Activated CD8-positive, alpha-beta T cell treated with anti-CD3 and anti-CD28 coated beads for 36 hours (primary cell): ENCODE data around the gene KRTAP5-6. TPM values are rescaled to one million over a fixed set of nuclear protein-coding genes. Genes with fewer than 3 reads are reported as not detected.
"Not testable (repeated sequence)": the region's sequence is repeated elsewhere in the genome, so short reads cannot be mapped to it uniquely, and the experiment has no call there.

ENCODE experiments used
- ATAC-seq: fragments of 200-7000 bp; cut with Tn5 transposase; one replicate; pipeline ENCODE4 v1.10.0; 2021; ENCODE audit warnings: mild to moderate bottlenecking, moderate library complexity
- CTCF ChIA-PET: fragments of 350-600 bp; sonication (Branson Sonifier 250); formaldehyde crosslinking; loops from one replicate; lab custom pipeline; 2021; ENCODE audit warnings: antibody characterized with exemption; lab: Charles Lee
- POLR2A ChIA-PET: fragments of 350-600 bp; sonication (Branson Sonifier 250); formaldehyde crosslinking; loops from one replicate; lab custom pipeline; 2021; ENCODE audit warnings: antibody characterized with exemption; lab: Charles Lee
- DNase-seq: peaks from one replicate; pipeline ENCODE4 v3.0.0-alpha.2; 2020
- H3K27ac Mint-ChIP-seq: one replicate; pipeline ENCODE4 v1.8.0; 2021; ENCODE audit warnings: mild to moderate bottlenecking, mixed read lengths
- H3K27me3 Mint-ChIP-seq: one replicate; pipeline ENCODE4 v1.8.0; 2021; ENCODE audit warnings: mixed read lengths
- H3K36me3 Mint-ChIP-seq: one replicate; pipeline ENCODE4 v1.8.0; 2021; ENCODE audit warnings: low read depth, mixed read lengths
- H3K4me1 Mint-ChIP-seq: one replicate; pipeline ENCODE4 v1.8.0; 2021; ENCODE audit warnings: low read depth, mixed read lengths
- H3K4me3 Mint-ChIP-seq: one replicate; pipeline ENCODE4 v1.8.0; 2021; ENCODE audit warnings: mild to moderate bottlenecking, moderate library complexity, mixed read lengths
- H3K9me3 Mint-ChIP-seq: one replicate; pipeline ENCODE4 v1.8.0; 2021; ENCODE audit warnings: mixed read lengths
- intact Hi-C: fragments of 100-400 bp; cut with micrococcal nuclease; formaldehyde crosslinking; loops from one replicate; pipeline ENCODE4 v1.10.0; 2022
- total RNA-seq, 2 experiments: library from RNA; stranded (reverse); gene quantifications; one replicate each; pipeline ENCODE4 v1.2.3, GENCODE V29; 2021
- TF ChIP-seq, protein P1 (sequence below): fragments of 200-600 bp; IDR thresholded peaks from one replicate; pipeline ENCODE4 v1.8.0; 2022; ENCODE audit warnings: antibody characterized with exemption, mild to moderate bottlenecking

KRTAP5-6 gene
- total RNA-seq, 2 experiments from 2014 or later = not detected

DNA sequence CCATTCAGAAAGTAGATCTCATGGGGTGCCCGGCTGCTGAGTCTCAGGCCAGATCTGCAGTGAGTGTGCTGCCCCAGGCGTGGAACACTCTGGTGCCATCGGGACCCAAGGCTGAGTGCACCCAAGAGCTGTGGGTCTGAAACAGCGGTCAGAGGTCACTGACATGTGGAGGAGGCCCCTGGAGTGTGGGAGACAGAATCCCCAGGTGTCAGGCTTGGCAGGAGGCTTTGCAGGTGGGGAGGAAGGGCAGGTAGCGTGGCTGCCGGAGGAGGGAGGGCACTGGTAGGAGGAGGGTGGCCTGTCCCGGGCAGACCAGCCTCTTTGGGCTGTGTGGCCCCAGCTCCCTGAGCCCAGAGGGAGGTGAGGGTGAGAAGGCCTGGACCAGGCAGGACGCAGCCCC is 31.7 kb upstream of the KRTAP5-6 start:
- no peaks in the 10 kb centered on the region for H3K36me3 Mint-ChIP-seq
- DNase-seq (no peak), ATAC-seq (no peak)
- TF ChIP-seq, protein P1, sequence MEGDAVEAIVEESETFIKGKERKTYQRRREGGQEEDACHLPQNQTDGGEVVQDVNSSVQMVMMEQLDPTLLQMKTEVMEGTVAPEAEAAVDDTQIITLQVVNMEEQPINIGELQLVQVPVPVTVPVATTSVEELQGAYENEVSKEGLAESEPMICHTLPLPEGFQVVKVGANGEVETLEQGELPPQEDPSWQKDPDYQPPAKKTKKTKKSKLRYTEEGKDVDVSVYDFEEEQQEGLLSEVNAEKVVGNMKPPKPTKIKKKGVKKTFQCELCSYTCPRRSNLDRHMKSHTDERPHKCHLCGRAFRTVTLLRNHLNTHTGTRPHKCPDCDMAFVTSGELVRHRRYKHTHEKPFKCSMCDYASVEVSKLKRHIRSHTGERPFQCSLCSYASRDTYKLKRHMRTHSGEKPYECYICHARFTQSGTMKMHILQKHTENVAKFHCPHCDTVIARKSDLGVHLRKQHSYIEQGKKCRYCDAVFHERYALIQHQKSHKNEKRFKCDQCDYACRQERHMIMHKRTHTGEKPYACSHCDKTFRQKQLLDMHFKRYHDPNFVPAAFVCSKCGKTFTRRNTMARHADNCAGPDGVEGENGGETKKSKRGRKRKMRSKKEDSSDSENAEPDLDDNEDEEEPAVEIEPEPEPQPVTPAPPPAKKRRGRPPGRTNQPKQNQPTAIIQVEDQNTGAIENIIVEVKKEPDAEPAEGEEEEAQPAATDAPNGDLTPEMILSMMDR = no peak
- peaks cover 25% of the 10 kb centered on the region for H3K27me3 Mint-ChIP-seq
- no peaks in the 10 kb centered on the region for H3K9me3 Mint-ChIP-seq
- no peaks in the 10 kb centered on the region for H3K4me1 Mint-ChIP-seq
- POLR2A ChIA-PET = no interaction called here
- intact Hi-C loops = no loop called here
- H3K27ac Mint-ChIP-seq = no peak overlapping the region
- H3K4me3 Mint-ChIP-seq = no peak overlapping the region
- CTCF ChIA-PET = no interaction called here

DNA sequence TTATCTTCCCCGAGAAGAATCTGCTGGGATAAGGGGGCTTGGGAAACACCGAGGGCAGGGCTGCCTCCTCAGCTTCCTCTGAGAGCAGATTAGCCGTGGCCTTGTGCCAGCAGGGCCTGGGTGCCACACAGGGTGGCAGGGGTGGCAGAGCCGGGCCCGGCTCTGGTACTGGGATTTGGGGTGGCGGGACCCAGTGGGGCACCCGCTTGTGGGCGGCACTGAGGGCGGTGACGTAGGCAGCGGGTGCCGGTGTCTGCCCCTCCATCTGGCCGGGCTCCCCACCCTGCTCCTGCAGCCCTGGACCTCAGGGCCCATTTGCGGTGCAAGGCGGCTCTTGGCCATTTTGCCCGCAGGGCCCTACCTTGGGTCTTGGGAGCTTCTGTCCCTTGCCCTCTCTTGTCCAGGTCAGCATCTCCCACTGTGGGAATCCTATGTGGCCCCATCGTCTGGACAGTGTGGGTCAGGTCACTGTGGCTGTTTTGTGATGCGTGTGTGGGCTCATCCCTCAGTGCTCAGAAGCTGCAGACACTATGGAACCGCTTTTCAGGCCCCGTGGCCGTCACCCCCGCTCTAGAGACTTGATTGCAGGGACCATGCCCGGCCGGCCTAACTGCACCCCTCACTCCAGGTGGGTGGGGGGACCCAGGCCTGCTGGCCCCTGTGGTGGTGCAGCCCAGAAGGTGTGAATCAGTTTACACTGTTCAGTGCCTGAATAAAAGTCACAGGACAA is 29.7 kb upstream of the KRTAP5-6 start:
- Mint-ChIP-seq H3K27ac (no peak overlapping the region), H3K27me3 (peaks cover 18% of the 10 kb centered on the region), H3K36me3 (no peaks in the 10 kb centered on the region), H3K4me3 (no peak overlapping the region), H3K4me1 (no peaks in the 10 kb centered on the region), H3K9me3 (no peaks in the 10 kb centered on the region)
- intact Hi-C loops = no loop called here
- no peak for ATAC-seq
- TF ChIP-seq, protein P1 = no peak
- POLR2A ChIA-PET = no interaction called here
- CTCF ChIA-PET = no interaction called here
- no peak for DNase-seq

DNA sequence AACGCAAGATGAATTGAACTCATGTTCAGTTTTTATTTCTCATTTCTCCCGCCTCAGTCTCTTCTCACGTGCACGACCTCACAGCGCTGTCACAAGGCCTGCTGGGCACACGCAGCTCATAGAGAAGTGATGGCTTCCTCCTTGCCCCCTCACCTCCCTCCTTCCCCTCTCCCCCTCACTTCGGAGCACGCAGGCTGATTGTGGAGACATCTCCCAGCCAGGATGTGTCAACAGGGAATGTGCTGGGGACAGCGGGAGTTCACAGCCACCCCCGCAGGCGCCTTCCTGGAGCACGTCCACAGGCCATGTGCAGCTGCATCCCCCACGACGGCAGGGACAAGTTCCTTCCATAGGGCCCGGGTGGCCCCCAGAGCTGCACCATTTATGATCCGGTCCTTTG is 29.1 kb upstream of the KRTAP5-6 start:
- Mint-ChIP-seq H3K9me3 (no peaks in the 10 kb centered on the region), H3K36me3 (no peaks in the 10 kb centered on the region), H3K4me3 (no peak overlapping the region), H3K27ac (no peak overlapping the region), H3K4me1 (no peaks in the 10 kb centered on the region), H3K27me3 (peaks cover 14% of the 10 kb centered on the region)
- no peak for DNase-seq
- POLR2A ChIA-PET = no interaction called here
- intact Hi-C loops = no loop called here
- TF ChIP-seq, protein P1 = no peak
- no peak for ATAC-seq
- CTCF ChIA-PET = no interaction called here

DNA sequence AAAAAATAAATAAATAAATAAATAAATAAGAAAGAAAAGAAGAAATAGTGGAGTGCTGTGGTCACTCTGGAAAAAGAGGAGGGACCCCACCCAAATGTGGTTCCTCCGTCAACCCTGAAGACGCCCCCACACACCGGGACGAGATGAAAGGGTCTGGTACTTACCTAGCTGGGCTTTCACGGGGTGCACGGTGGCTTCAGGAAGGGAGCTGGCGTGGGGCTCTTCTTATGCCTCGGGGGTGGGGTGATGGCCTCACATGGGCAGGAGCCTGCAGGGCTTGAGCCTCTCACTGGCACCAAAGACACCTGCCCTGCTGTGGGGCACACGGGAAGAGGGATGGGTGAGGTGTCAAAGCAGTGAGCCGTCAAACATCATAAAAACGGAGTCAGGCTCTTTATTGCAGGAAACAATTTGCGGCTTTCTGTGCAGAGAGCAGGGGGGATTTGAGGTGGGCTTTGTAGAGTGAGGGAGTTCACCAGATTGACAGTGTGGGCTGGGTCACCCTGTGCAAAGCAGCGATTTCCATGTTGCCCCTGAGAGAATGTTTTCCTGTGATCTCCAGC is 28.0 kb upstream of the KRTAP5-6 start:
- TF ChIP-seq, protein P1 = no peak
- DNase-seq = no peak
- H3K36me3 Mint-ChIP-seq = no peaks in the 10 kb centered on the region
- no peak overlapping the region for H3K4me3 Mint-ChIP-seq
- H3K9me3 Mint-ChIP-seq = no peaks in the 10 kb centered on the region
- no peak for ATAC-seq
- intact Hi-C loops = no loop called here
- POLR2A ChIA-PET = no interaction called here
- H3K27ac Mint-ChIP-seq = no peak overlapping the region
- CTCF ChIA-PET = no interaction called here
- no peaks in the 10 kb centered on the region for H3K4me1 Mint-ChIP-seq
- peaks cover 20% of the 10 kb centered on the region for H3K27me3 Mint-ChIP-seq

DNA sequence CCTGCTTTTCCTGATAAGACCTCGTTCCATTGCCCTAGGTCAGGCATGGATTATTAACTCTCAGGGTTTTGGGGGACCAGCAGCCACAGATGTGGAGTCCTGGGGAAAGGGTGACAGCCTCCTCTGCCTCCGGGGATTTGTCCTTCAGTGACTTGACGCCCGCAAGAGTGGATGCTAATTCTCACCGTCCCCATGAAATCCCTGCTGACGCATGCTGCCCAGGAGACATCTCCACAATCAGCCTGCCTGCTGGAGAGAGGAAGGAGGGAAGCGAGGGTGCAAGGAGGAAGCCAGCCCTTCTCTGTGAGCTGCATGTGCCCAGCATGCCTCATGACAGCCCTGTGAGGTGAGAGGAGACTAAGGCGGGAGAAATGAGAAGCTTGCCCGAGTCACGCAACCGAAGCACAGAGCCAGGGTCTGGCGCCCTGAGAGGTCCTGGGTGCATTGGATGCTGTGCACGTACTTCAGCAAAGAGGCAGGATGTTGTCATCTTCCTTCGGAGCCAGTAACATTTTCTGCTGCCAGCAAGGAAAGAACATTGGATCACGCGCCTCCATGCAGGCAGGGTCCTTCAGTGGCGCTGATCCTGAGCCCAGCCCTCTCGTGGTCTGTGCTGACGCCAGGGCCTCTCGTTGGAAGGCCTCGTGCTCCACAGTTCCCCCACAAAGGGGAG is 27.3 kb upstream of the KRTAP5-6 start:
- CTCF ChIA-PET = interaction anchor here (0.9 kb wide), 1 partner anchor 17 kb away, joined by 4 read pairs; no protein-coding TSS in a partner anchor
- POLR2A ChIA-PET = interaction anchor here (0.6 kb wide), 1 partner anchor 941 kb away, joined by 3 read pairs; no protein-coding TSS in a partner anchor

DNA sequence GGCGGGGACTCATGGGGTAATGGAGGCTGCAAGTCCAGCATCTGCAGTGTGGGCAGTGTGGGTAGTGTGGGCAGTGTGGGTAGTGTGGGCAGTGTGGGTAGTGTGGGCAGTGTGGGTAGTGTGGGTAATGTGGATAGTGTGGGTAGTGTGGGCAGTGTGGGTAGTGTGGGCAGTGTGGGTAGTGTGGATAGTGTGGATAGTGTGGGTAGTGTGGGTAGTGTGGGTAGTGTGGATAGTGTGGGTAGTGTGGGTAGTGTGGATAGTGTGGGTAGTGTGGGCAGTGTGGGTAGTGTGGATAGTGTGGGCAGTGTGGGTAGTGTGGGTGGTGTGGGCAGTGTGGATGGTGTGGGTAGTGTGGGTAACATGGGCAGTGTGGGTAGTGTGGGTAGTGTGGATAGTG is 26.5 kb upstream of the KRTAP5-6 start:
- H3K4me3 Mint-ChIP-seq, H3K27ac Mint-ChIP-seq, H3K4me1 Mint-ChIP-seq, DNase-seq, ATAC-seq, intact Hi-C loops, H3K36me3 Mint-ChIP-seq, H3K9me3 Mint-ChIP-seq: not testable (repeated sequence)
- ChIA-PET CTCF (interaction anchor here (0.9 kb wide), 1 partner anchor 18 kb away, joined by 4 read pairs; no protein-coding TSS in a partner anchor), POLR2A (interaction anchor here (0.6 kb wide), 1 partner anchor 940 kb away, joined by 3 read pairs; no protein-coding TSS in a partner anchor)
- peaks cover 27% of the 10 kb centered on the region for H3K27me3 Mint-ChIP-seq

More for the DNA sequence above, 27.3 kb upstream of the KRTAP5-6 start:
- Mint-ChIP-seq H3K36me3 (no peaks in the 10 kb centered on the region), H3K4me1 (no peaks in the 10 kb centered on the region), H3K4me3 (no peak overlapping the region), H3K27ac (no peak overlapping the region), H3K27me3 (peaks cover 22% of the 10 kb centered on the region), H3K9me3 (no peaks in the 10 kb centered on the region)
- TF ChIP-seq, protein P1 = no peak
- DNase-seq = no peak
- intact Hi-C loops = no loop called here
- ATAC-seq = peak; percentile 17
